ENCODE data around the gene QKI.

The QKI gene

DNA sequence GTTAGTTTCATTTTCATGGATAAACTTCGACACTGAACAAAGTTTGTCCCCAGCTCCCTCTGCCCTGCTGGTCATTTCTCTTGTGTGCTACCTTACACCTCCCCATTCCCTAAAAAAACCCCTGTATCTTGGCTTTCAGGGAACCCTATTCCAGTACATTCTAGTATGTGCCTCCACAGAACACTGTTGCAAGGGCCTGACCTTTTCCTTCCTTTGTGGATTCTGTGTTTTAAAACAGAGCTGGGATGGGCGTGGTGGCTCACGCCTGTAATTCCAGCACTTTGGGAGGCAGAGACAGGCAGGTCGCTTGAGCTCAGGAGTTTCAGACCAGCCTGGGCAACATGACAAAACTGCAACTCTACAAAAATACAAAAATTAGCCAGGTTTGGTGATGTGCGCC is 20.6 kb upstream of the QKI start:
- no peak overlapping the region for H3K4me3 ChIP-seq (ENCODE audit: low read length)
- peaks cover 28% of the 10 kb centered on the region for H3K4me1 ChIP-seq (ENCODE audit: control insufficient read depth, low read depth, low read length)
- no peaks in the 10 kb centered on the region for H3K27me3 ChIP-seq (ENCODE audit: control insufficient read depth, insufficient read depth, low read length)
- no peaks in the 10 kb centered on the region for H3K36me3 ChIP-seq (ENCODE audit: control insufficient read depth, low read depth, low read length)
- H3K9me3 ChIP-seq (ENCODE audit: control insufficient read depth, low read depth, low read length), result no peaks in the 10 kb centered on the region
- no peak overlapping the region for H3K9ac ChIP-seq (ENCODE audit: low read length)
- no peak overlapping the region for H3K27ac ChIP-seq (ENCODE audit: low read length)

DNA sequence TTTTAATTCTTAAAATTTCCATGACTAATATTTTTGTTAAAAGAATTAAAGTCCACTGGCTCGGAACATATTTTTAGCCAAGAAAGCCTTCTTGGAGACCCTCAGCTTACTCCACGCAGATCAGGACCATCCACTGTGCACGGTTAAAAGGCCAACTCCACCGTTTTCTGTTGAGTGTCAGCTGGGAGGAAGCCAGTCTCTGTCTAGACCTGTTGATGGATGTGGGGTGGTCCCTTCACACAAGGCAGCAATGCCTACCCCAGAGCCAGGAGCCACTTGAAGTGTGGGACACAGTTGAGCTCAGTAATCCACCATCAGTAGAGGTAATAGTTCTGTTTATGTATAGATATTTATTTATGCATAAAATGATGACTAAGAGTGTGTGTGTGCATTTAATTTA is 19.9 kb upstream of the QKI start:
- peaks cover 28% of the 10 kb centered on the region for H3K4me1 ChIP-seq (ENCODE audit: control insufficient read depth, low read depth, low read length)
- no peaks in the 10 kb centered on the region for H3K36me3 ChIP-seq (ENCODE audit: control insufficient read depth, low read depth, low read length)
- H3K27me3 ChIP-seq (ENCODE audit: control insufficient read depth, insufficient read depth, low read length), result no peaks in the 10 kb centered on the region
- no peak overlapping the region for H3K27ac ChIP-seq (ENCODE audit: low read length)
- no peak overlapping the region for H3K4me3 ChIP-seq (ENCODE audit: low read length)
- no peak overlapping the region for H3K9ac ChIP-seq (ENCODE audit: low read length)
- no peaks in the 10 kb centered on the region for H3K9me3 ChIP-seq (ENCODE audit: control insufficient read depth, low read depth, low read length)

DNA sequence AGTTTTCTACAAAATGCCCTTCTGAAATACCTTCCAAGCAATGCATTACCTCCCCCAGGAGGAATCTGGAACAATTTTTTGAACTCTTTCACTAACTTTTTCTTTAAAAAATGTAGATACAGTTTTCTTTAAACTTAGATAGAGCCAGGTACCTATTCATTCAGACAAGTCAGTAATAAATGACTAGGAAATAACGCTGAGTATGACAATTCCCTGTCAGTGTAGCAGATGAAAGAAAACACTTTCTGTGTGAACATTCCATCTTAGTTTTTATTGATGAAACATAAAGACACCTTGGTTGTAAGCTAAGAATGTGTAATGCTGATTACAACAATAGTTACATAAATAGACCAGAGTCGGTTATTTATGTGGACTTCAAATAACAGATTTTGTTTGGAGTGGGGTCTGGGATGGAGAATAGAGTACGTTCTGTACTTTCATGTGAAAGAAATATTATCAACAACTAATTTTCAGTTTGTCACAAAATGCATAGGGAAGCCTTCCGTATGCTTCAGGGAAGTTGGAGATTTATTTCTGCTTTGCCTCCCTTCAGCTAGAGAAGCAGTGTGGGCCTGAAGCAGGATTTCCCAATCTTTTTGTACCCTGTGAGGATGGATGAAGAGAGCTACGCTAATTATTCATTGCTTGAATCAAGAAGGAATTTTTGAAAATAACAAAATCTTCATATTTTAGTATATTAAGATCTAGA is 19.2 kb upstream of the QKI start:
- no peak overlapping the region for H3K27ac ChIP-seq (ENCODE audit: low read length)
- H3K27me3 ChIP-seq (ENCODE audit: control insufficient read depth, insufficient read depth, low read length), result no peaks in the 10 kb centered on the region
- H3K36me3 ChIP-seq (ENCODE audit: control insufficient read depth, low read depth, low read length), result no peaks in the 10 kb centered on the region
- no peak overlapping the region for H3K9ac ChIP-seq (ENCODE audit: low read length)
- no peak overlapping the region for H3K4me3 ChIP-seq (ENCODE audit: low read length)
- H3K4me1 ChIP-seq (ENCODE audit: control insufficient read depth, low read depth, low read length), result peaks cover 28% of the 10 kb centered on the region
- H3K9me3 ChIP-seq (ENCODE audit: control insufficient read depth, low read depth, low read length), result no peaks in the 10 kb centered on the region

GRCh38 chr6:163395831-163396185 is 18.7 kb upstream of the QKI start:
- H3K9ac ChIP-seq (ENCODE audit: low read length), result no peak overlapping the region
- no peaks in the 10 kb centered on the region for H3K9me3 ChIP-seq (ENCODE audit: control insufficient read depth, low read depth, low read length)
- H3K27me3 ChIP-seq (ENCODE audit: control insufficient read depth, insufficient read depth, low read length), result no peaks in the 10 kb centered on the region
- H3K4me3 ChIP-seq (ENCODE audit: low read length), result no peak overlapping the region
- no peak overlapping the region for H3K27ac ChIP-seq (ENCODE audit: low read length)
- H3K4me1 ChIP-seq (ENCODE audit: control insufficient read depth, low read depth, low read length), result peaks cover 30% of the 10 kb centered on the region
- H3K36me3 ChIP-seq (ENCODE audit: control insufficient read depth, low read depth, low read length), result no peaks in the 10 kb centered on the region

DNA sequence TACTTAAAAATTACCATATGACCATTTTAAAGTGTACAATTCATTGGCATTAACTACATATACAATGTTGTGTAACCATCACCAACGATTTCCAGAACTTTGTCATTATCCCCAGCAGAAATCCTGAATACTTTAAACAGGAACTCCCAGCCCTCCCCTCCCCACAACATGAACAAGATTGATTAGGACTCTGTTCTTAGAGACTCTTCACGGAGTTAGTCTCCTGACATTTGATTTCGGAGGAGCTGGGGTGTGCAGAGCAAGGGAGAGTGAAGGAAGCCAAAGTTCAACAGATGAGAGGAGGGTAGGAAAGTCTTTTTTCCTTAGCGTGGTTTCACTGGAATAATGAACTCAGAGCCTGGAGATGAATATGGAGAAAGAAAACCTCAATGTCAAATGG is 17.2 kb upstream of the QKI start:
- Histone ChIP-seq H3K9me3 (ENCODE audit: control insufficient read depth, low read depth, low read length) (no peaks in the 10 kb centered on the region), H3K4me3 (ENCODE audit: low read length) (peak overlapping the region; percentile 42), H3K36me3 (ENCODE audit: control insufficient read depth, low read depth, low read length) (no peaks in the 10 kb centered on the region), H3K4me1 (ENCODE audit: control insufficient read depth, low read depth, low read length) (peaks cover 37% of the 10 kb centered on the region), H3K27ac (ENCODE audit: low read length) (no peak overlapping the region), H3K27me3 (ENCODE audit: control insufficient read depth, insufficient read depth, low read length) (no peaks in the 10 kb centered on the region), H3K9ac (ENCODE audit: low read length) (no peak overlapping the region)

DNA sequence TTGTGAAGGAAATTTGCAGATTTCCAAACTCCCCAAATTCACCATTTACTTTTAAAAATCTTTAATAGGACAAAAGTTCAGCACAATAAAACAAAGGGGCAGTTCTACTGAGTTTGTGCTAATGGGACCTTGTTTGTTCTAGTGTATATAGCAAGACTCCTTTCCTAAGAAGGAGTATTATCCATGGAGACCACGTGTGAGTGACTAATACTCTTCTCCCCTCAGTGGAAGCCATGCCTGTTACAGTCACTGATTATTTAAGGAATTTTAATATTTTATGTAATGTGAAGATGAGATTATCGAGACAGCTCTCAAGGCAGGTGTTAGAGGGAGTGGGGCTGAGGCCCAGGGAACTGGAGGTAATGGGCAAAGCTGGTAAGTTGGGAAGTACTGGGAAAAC is 16.4 kb upstream of the QKI start:
- Histone ChIP-seq H3K36me3 (ENCODE audit: control insufficient read depth, low read depth, low read length) (no peaks in the 10 kb centered on the region), H3K4me1 (ENCODE audit: control insufficient read depth, low read depth, low read length) (peaks cover 33% of the 10 kb centered on the region), H3K9ac (ENCODE audit: low read length) (no peak overlapping the region), H3K4me3 (ENCODE audit: low read length) (no peak overlapping the region), H3K27ac (ENCODE audit: low read length) (no peak overlapping the region), H3K9me3 (ENCODE audit: control insufficient read depth, low read depth, low read length) (no peaks in the 10 kb centered on the region), H3K27me3 (ENCODE audit: control insufficient read depth, insufficient read depth, low read length) (no peaks in the 10 kb centered on the region)

- no peaks in the 10 kb centered on the region for H3K36me3 ChIP-seq (ENCODE audit: control insufficient read depth, low read depth, low read length)
- no peak overlapping the region for H3K27ac ChIP-seq (ENCODE audit: low read length)
- no peaks in the 10 kb centered on the region for H3K27me3 ChIP-seq (ENCODE audit: control insufficient read depth, insufficient read depth, low read length)
- H3K9ac ChIP-seq (ENCODE audit: low read length), result no peak overlapping the region
- H3K9me3 ChIP-seq (ENCODE audit: control insufficient read depth, low read depth, low read length), result no peaks in the 10 kb centered on the region
- H3K4me1 ChIP-seq (ENCODE audit: control insufficient read depth, low read depth, low read length), result peaks cover 33% of the 10 kb centered on the region
- H3K4me3 ChIP-seq (ENCODE audit: low read length), result no peak overlapping the region
Measured at GRCh38 chr6:163398815-163399214, 15.7 kb upstream of the QKI start.

- Histone ChIP-seq H3K4me3 (ENCODE audit: low read length) (no peak overlapping the region), H3K9ac (ENCODE audit: low read length) (no peak overlapping the region), H3K27me3 (ENCODE audit: control insufficient read depth, insufficient read depth, low read length) (no peaks in the 10 kb centered on the region), H3K9me3 (ENCODE audit: control insufficient read depth, low read depth, low read length) (no peaks in the 10 kb centered on the region), H3K36me3 (ENCODE audit: control insufficient read depth, low read depth, low read length) (no peaks in the 10 kb centered on the region), H3K4me1 (ENCODE audit: control insufficient read depth, low read depth, low read length) (peaks cover 31% of the 10 kb centered on the region), H3K27ac (ENCODE audit: low read length) (no peak overlapping the region)
Measured at GRCh38 chr6:163400509-163400908, 14.0 kb upstream of the QKI start.

- Histone ChIP-seq H3K4me1 (ENCODE audit: control insufficient read depth, low read depth, low read length) (peaks cover 27% of the 10 kb centered on the region), H3K9me3 (ENCODE audit: control insufficient read depth, low read depth, low read length) (no peaks in the 10 kb centered on the region), H3K36me3 (ENCODE audit: control insufficient read depth, low read depth, low read length) (no peaks in the 10 kb centered on the region), H3K4me3 (ENCODE audit: low read length) (no peak overlapping the region), H3K27ac (ENCODE audit: low read length) (no peak overlapping the region), H3K27me3 (ENCODE audit: control insufficient read depth, insufficient read depth, low read length) (no peaks in the 10 kb centered on the region), H3K9ac (ENCODE audit: low read length) (no peak overlapping the region)
Measured at GRCh38 chr6:163401039-163401885, 13.3 kb upstream of the QKI start.

- Histone ChIP-seq H3K27ac (ENCODE audit: low read length) (no peak overlapping the region), H3K27me3 (ENCODE audit: control insufficient read depth, insufficient read depth, low read length) (no peaks in the 10 kb centered on the region), H3K9me3 (ENCODE audit: control insufficient read depth, low read depth, low read length) (no peaks in the 10 kb centered on the region), H3K36me3 (ENCODE audit: control insufficient read depth, low read depth, low read length) (no peaks in the 10 kb centered on the region), H3K9ac (ENCODE audit: low read length) (no peak overlapping the region), H3K4me3 (ENCODE audit: low read length) (no peak overlapping the region), H3K4me1 (ENCODE audit: control insufficient read depth, low read depth, low read length) (peaks cover 18% of the 10 kb centered on the region)
Measured at GRCh38 chr6:163402616-163403015, 11.9 kb upstream of the QKI start.

DNA sequence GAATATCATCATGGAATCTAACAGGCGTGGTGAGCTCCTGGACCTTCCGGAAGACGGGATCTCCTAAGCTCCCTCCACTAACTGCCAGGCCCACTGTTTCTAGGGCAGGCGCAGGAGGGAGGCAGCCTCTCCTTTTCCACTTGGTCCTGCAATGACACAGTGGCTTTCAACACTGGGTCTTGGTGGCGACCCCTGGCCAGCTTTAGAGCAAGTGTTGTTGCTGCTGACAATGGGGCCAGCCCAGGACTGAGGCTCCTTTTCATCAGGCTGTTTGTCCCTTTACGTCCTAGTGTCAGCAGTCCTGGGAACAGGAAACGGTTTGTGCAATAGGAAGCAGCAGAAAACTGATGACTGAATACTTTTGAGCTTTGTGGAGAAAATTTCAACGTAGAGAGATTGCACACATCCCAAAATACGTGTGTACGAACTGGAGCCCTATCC is 9.7 kb upstream of the QKI start:
- Histone ChIP-seq H3K27me3 (ENCODE audit: control insufficient read depth, insufficient read depth, low read length) (no peaks in the 10 kb centered on the region), H3K36me3 (ENCODE audit: control insufficient read depth, low read depth, low read length) (no peaks in the 10 kb centered on the region), H3K9me3 (ENCODE audit: control insufficient read depth, low read depth, low read length) (no peaks in the 10 kb centered on the region), H3K27ac (ENCODE audit: low read length) (no peak overlapping the region), H3K4me1 (ENCODE audit: control insufficient read depth, low read depth, low read length) (peaks cover 15% of the 10 kb centered on the region), H3K9ac (ENCODE audit: low read length) (no peak overlapping the region), H3K4me3 (ENCODE audit: low read length) (no peak overlapping the region)

All from iPS-18a (cell line).